IMR-90 (cell line): ENCODE results near the gene IL17F.

Source experiments
- BHLHE40 ChIP-seq: fragments of 150-350 bp; IDR thresholded peaks from 2 replicates; pipeline ENCODE4 v1.6.1; 2016; ENCODE audit warnings: mild to moderate bottlenecking, low read depth, low read length
- CEBPB ChIP-seq: IDR thresholded peaks from 2 replicates; pipeline ENCODE4 v1.6.1; 2012; ENCODE audit warnings: low read depth, low read length, improper control_type of control experiment
- CHD1 ChIP-seq: IDR thresholded peaks from 2 replicates; pipeline ENCODE4 v1.6.1; 2012; ENCODE audit warnings: low read depth, low read length, improper control_type of control experiment
- CTCF ChIP-seq: conservative IDR thresholded peaks from 2 replicates; pipeline ENCODE4 v1.5.1; 2012; ENCODE audit warnings: mild to moderate bottlenecking, low read depth, low read length, improper control_type of control experiment
- MAFK ChIP-seq: IDR thresholded peaks from 2 replicates; pipeline ENCODE4 v1.6.1; 2012; ENCODE audit warnings: low read depth, low read length, improper control_type of control experiment
- MAZ ChIP-seq: IDR thresholded peaks from 2 replicates; pipeline ENCODE4 v1.6.1; 2012; ENCODE audit warnings: low read depth, mild to moderate bottlenecking, low read length, improper control_type of control experiment, moderate library complexity, borderline replicate concordance
- MXI1 ChIP-seq: IDR thresholded peaks from 2 replicates; pipeline ENCODE4 v1.6.1; 2012; ENCODE audit warnings: low read depth, mild to moderate bottlenecking, low read length, moderate library complexity, borderline replicate concordance
- NFE2L2 ChIP-seq: fragments of 150-350 bp; IDR thresholded peaks from 2 replicates; pipeline ENCODE4 v1.6.1; 2016; ENCODE audit warnings: low read depth, mild to moderate bottlenecking, low read length
- POLR2A ChIP-seq: IDR thresholded peaks from 2 replicates; pipeline ENCODE4 v1.6.1; 2012; ENCODE audit warnings: mild to moderate bottlenecking, low read depth, low read length
- RAD21 ChIP-seq: IDR thresholded peaks from 2 replicates; pipeline ENCODE4 v1.6.1; 2012; ENCODE audit warnings: low read length, improper control_type of control experiment
- RCOR1 ChIP-seq: IDR thresholded peaks from 2 replicates; pipeline ENCODE4 v1.6.1; 2012; ENCODE audit warnings: mild to moderate bottlenecking, low read length, improper control_type of control experiment; ENCODE audit not compliant: insufficient replicate concordance
- RFX5 ChIP-seq: IDR thresholded peaks from 2 replicates; pipeline ENCODE4 v1.8.0; 2012; ENCODE audit warnings: low read depth, mild to moderate bottlenecking, low read length, moderate library complexity
- SMC3 ChIP-seq: fragments of 150-350 bp; IDR thresholded peaks from 2 replicates; pipeline ENCODE4 v1.6.1; 2016; ENCODE audit warnings: low read depth, mild to moderate bottlenecking, antibody characterized with exemption, low read length, moderate library complexity
- USF2 ChIP-seq: fragments of 150-350 bp; IDR thresholded peaks from 2 replicates; pipeline ENCODE4 v1.6.1; 2017; ENCODE audit warnings: mild to moderate bottlenecking, antibody characterized with exemption, low read length, low read depth

GRCh38 chr6:52195886-52196285 is 48.4 kb downstream of the IL17F start:
- TF ChIP-seq SMC3 = no peak
- TF ChIP-seq CEBPB = no peak
- TF ChIP-seq USF2 = no peak
- no peak for TF ChIP-seq POLR2A
- no peak for TF ChIP-seq RAD21
- TF ChIP-seq MAFK = peak; percentile 21; the same call in 1 of the 2 replicates
- TF ChIP-seq CTCF = no peak
- TF ChIP-seq BHLHE40 = no peak
- TF ChIP-seq RFX5 = no peak
- TF ChIP-seq MXI1 = no peak
- TF ChIP-seq RCOR1 = no peak
- no peak for TF ChIP-seq CHD1
- TF ChIP-seq NFE2L2 = no peak
- TF ChIP-seq MAZ = no peak
